ENCODE measurements around the gene MSL3B.

The MSL3B gene

DNA sequence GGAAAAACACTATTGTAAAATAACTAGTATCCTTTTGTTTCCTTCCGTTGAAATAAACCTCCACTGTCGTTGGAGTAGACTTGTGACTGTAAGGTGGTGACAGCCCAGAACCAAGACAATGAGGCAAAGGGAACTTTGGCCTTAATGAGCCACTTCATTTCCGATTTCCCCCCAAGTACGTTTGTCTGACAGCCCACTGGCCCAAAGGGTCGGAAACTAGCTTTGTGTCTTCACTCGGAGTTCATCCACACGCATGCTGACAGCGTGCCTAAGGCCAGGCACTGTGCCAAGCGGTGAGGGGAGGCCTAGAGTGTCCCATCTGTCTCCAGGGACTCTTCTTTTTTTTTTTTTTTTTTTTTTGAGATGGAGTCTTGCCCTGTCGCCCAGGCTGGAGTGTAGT is 34.8 kb downstream of the MSL3B start:
- Mint-ChIP-seq H3K36me3 (no peaks in the 10 kb centered on the region), H3K27me3 (no peaks in the 10 kb centered on the region), H3K9me3 (no peaks in the 10 kb centered on the region), H3K4me3 (no peak overlapping the region), H3K4me1 (peaks cover 4% of the 10 kb centered on the region), H3K27ac (no peak overlapping the region)
- ATAC-seq (ENCODE audit: low read depth) (no peak), DNase-seq (ENCODE audit: low spot score in 2 of 2) (no peak)

DNA sequence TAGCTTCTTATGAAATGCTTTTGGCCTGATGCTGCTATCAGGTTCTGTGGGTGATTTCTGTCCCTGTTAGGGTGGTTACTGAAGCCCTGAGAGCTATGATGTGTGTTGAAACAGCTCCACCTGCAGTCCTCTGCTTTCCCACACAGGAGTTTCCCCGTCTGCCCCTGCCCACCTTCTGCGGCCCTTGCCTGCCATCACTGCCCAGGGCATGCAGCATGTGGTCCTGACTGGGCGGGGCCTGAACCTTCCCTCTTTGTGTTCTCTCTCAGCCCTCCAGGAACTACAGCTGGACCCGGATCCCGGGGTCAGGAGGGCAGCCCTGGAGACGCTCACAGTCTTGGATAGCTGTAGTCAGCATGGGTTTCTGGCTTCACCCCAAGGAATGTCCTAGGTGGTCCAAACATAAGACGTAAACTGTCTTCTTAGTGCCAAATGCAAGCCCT is 35.3 kb downstream of the MSL3B start:
- DNase-seq (ENCODE audit: low spot score in 2 of 2) = no peak
- Mint-ChIP-seq H3K27me3 (no peaks in the 10 kb centered on the region), H3K36me3 (no peaks in the 10 kb centered on the region), H3K27ac (no peak overlapping the region), H3K9me3 (no peaks in the 10 kb centered on the region), H3K4me1 (peaks cover 4% of the 10 kb centered on the region), H3K4me3 (no peak overlapping the region)
- no peak for ATAC-seq (ENCODE audit: low read depth)

DNA sequence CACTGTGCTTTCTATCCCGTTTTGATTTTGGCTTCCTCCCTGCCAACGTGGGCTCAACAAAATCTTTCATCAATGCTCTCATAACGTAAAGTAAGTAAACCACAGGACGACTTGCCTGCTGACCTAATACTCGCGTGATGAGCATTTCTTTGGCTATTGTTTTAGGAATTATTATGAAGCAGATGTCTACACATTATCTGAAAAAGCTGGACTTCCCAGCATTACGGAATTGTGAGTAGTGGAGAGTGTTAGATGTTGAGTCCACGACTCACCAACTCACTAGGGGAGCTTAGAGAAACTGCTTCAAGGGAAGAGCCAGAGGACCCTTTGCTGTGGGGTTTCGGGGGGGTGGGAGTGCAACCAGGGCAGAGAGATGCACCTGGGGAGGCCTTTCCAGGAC is 35.8 kb downstream of the MSL3B start:
- peaks cover 5% of the 10 kb centered on the region for H3K4me1 Mint-ChIP-seq
- no peaks in the 10 kb centered on the region for H3K9me3 Mint-ChIP-seq
- DNase-seq (ENCODE audit: low spot score in 2 of 2) (no peak), ATAC-seq (ENCODE audit: low read depth) (no peak)
- no peak overlapping the region for H3K27ac Mint-ChIP-seq
- no peak overlapping the region for H3K4me3 Mint-ChIP-seq
- no peaks in the 10 kb centered on the region for H3K36me3 Mint-ChIP-seq
- no peaks in the 10 kb centered on the region for H3K27me3 Mint-ChIP-seq

DNA sequence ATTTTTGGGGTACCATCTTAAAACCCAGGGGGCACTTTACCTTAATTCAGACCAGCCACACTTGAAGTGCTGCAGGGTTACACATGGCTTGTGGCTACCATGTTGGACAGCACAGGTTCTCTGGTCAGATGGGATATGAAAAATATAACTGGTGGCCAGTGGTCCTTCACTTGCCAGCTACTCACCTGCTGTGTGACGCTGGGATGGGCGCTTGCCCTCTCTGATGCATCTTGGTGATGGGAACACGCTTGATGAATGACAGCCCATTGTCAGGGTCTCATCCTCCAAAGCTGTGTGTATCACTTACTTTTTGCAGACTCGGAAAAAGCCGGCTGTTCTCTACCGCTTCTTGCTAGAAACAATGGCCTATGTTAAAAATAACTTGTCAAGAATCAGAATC is 36.3 kb downstream of the MSL3B start:
- Mint-ChIP-seq H3K27me3 (peaks cover 3% of the 10 kb centered on the region), H3K27ac (no peak overlapping the region), H3K4me1 (peaks cover 8% of the 10 kb centered on the region), H3K9me3 (no peaks in the 10 kb centered on the region), H3K4me3 (no peak overlapping the region), H3K36me3 (no peaks in the 10 kb centered on the region)
- ATAC-seq (ENCODE audit: low read depth) (no peak), DNase-seq (ENCODE audit: low spot score in 2 of 2) (no peak)

- peaks cover 8% of the 10 kb centered on the region for H3K4me1 Mint-ChIP-seq
- ATAC-seq (ENCODE audit: low read depth) = no peak
- no peak for DNase-seq (ENCODE audit: low spot score in 2 of 2)
- H3K27ac Mint-ChIP-seq = no peak overlapping the region
- H3K9me3 Mint-ChIP-seq = peaks cover 2% of the 10 kb centered on the region
- no peak overlapping the region for H3K4me3 Mint-ChIP-seq
- H3K27me3 Mint-ChIP-seq = peaks cover 4% of the 10 kb centered on the region
- no peaks in the 10 kb centered on the region for H3K36me3 Mint-ChIP-seq
Measured at GRCh38 chr2:233831011-233831721, 37.0 kb downstream of the MSL3B start.

DNA sequence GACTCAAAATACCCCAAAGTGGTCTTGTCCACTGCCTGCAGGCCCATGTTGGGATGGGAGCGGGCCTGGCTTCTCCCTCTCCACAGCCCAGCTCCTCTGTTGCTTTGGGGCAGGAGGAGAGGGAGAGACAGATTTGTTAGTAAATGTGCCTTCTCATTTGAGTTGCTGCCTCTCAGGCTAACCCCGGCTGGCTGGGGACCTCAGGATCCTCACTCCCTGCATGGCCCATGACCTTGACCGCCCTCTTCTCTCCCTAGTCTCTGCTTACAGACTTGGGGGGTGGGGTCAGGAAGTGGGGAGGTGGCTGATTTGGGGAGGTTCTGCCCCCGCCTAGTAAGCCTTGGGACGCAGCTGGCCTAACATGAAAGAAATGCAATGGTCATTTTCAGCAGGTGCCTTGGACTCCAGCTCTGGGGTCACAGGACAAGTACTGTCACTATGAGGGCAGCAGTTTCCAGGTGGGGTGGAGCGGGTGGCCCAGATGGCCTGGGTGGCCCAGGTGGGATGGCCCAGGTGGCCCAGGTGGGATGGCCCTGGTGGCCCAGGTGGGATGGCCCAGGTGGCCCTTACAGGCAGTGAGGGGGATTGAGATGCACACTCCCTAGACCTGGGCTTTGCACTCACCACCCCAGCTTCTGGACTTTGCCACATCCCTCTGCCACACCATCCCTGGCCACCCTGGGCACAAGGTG is 37.9 kb downstream of the MSL3B start:
- ATAC-seq (ENCODE audit: low read depth) (no peak), DNase-seq (ENCODE audit: low spot score in 2 of 2) (no peak)
- Mint-ChIP-seq H3K4me1 (peaks cover 8% of the 10 kb centered on the region), H3K27me3 (peaks cover 4% of the 10 kb centered on the region), H3K9me3 (peaks cover 2% of the 10 kb centered on the region), H3K36me3 (no peaks in the 10 kb centered on the region), H3K4me3 (no peak overlapping the region), H3K27ac (no peak overlapping the region)

- DNase-seq (ENCODE audit: low spot score in 2 of 2) (no peak), ATAC-seq (ENCODE audit: low read depth) (no peak)
- H3K4me3 Mint-ChIP-seq = no peak overlapping the region
- H3K27ac Mint-ChIP-seq = no peak overlapping the region
- peaks cover 8% of the 10 kb centered on the region for H3K4me1 Mint-ChIP-seq
- H3K27me3 Mint-ChIP-seq = peaks cover 4% of the 10 kb centered on the region
- peaks cover 2% of the 10 kb centered on the region for H3K9me3 Mint-ChIP-seq
- H3K36me3 Mint-ChIP-seq = no peaks in the 10 kb centered on the region
Measured at GRCh38 chr2:233829193-233830110, 38.7 kb downstream of the MSL3B start.

GRCh38 chr2:233828546-233829192 is 39.5 kb downstream of the MSL3B start:
- no peak for ATAC-seq (ENCODE audit: low read depth)
- Mint-ChIP-seq H3K27me3 (peaks cover 4% of the 10 kb centered on the region), H3K4me1 (peaks cover 6% of the 10 kb centered on the region), H3K36me3 (no peaks in the 10 kb centered on the region), H3K4me3 (no peak overlapping the region), H3K9me3 (peaks cover 2% of the 10 kb centered on the region), H3K27ac (no peak overlapping the region)
- no peak for DNase-seq (ENCODE audit: low spot score in 2 of 2)

DNA sequence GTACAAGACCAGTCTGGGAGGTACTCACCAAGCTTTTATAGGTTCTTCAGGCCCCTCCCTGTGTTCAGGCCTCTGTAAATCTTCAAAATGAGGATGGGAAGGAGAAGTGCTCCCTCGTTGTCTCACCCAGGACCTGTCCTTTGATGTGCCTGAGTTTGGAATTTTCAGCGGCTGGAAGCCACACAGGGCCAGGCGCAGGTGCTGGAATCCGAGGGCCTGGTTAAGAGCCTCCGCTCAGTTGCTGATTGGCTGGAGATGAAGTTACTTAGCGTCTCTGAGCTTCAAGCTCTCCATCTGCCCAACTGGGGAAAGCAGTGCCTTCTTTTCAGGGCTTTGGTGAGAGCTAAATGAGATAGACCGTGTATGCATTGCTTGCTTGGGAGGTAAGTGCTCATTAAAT is 43.8 kb downstream of the MSL3B start:
- no peaks in the 10 kb centered on the region for H3K36me3 Mint-ChIP-seq
- peaks cover 8% of the 10 kb centered on the region for H3K27me3 Mint-ChIP-seq
- DNase-seq (ENCODE audit: low spot score in 2 of 2) (no peak), ATAC-seq (ENCODE audit: low read depth) (no peak)
- H3K9me3 Mint-ChIP-seq = peaks cover 2% of the 10 kb centered on the region
- H3K27ac Mint-ChIP-seq = no peak overlapping the region
- H3K4me1 Mint-ChIP-seq = peaks cover 4% of the 10 kb centered on the region
- no peak overlapping the region for H3K4me3 Mint-ChIP-seq

DNA sequence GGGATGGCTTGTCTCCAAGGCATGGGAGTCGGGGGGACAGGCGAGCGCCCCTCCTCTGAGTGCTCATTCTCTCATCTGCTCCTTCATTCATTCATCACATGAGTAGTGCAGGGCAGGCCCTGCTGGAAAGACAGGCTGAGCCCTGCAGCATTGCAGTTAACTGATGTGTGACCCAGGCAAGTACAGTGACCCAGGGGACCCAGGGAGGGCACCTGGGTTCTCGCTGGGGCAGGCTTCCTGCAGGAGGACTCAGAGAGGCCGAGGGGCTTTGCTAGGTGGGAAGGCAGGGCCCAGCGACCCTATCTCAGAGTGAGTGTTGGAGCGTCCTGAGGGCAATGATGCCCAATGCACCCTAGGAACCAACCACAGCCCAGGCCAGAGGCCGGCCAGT is 44.5 kb downstream of the MSL3B start:
- Mint-ChIP-seq H3K4me1 (peaks cover 4% of the 10 kb centered on the region), H3K27me3 (peaks cover 10% of the 10 kb centered on the region), H3K9me3 (peaks cover 2% of the 10 kb centered on the region), H3K4me3 (no peak overlapping the region), H3K27ac (no peak overlapping the region), H3K36me3 (no peaks in the 10 kb centered on the region)
- no peak for ATAC-seq (ENCODE audit: low read depth)
- DNase-seq (ENCODE audit: low spot score in 2 of 2) = no peak

DNA sequence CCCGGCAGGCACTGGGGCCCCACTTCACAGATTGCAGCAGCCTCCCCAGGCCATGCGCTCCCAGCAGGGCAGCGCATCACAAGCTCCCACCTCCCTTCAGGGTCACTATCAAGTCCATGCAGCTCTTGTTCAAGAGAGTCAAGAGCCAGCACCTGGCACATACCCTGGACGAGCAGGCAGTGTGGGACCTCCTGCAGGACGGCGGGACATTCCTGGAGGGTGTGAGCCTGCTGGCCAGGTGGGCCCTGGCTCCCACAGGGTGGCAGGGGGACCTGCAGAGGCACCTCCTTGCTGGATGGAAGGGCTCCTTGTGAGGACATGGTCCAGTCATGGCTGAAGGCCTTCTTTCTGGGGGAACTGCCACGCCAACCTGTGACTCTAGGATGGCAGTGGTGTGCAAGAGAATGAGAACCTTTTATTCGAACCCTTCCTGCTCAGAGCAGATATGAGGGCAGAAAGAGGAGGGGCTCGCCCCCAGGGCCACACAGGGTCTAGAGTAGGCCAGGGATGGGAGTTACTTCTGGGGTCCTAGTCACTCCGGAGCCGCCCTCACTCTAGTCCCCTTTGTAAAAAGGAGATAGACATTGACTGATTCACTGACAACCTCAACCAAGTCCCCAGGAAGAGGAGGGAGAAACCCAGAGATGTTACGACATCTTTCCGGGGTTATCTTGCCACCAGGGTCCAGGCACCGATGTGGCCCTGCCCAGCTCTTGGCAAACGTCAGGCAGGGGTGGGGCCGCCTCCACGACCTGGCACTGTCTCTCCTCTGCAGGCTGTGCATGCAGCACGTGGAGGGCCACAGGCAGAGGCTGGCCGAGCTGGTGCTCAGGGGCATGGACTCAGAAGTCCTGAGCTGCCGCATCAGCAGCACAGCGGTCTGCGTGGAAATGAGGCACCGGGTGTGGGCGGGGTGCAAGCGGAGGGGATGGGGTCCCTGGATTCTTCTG is 45.1 kb downstream of the MSL3B start:
- H3K27me3 Mint-ChIP-seq = peaks cover 12% of the 10 kb centered on the region
- H3K36me3 Mint-ChIP-seq = no peaks in the 10 kb centered on the region
- H3K27ac Mint-ChIP-seq = no peak overlapping the region
- ATAC-seq (ENCODE audit: low read depth) = no peak
- no peak for DNase-seq (ENCODE audit: low spot score in 2 of 2)
- H3K9me3 Mint-ChIP-seq = peaks cover 2% of the 10 kb centered on the region
- peaks cover 4% of the 10 kb centered on the region for H3K4me1 Mint-ChIP-seq
- no peak overlapping the region for H3K4me3 Mint-ChIP-seq

- H3K27me3 Mint-ChIP-seq = peaks cover 13% of the 10 kb centered on the region
- H3K9me3 Mint-ChIP-seq = peaks cover 2% of the 10 kb centered on the region
- no peaks in the 10 kb centered on the region for H3K36me3 Mint-ChIP-seq
- H3K4me1 Mint-ChIP-seq = peaks cover 2% of the 10 kb centered on the region
- no peak for ATAC-seq (ENCODE audit: low read depth)
- no peak for DNase-seq (ENCODE audit: low spot score in 2 of 2)
- H3K27ac Mint-ChIP-seq = no peak overlapping the region
- no peak overlapping the region for H3K4me3 Mint-ChIP-seq
Measured at GRCh38 chr2:233822101-233822771, 46.0 kb downstream of the MSL3B start.
